Measurements from ENCODE around the gene GOLGA1.
"Not testable (repeated sequence)": the region's sequence is repeated elsewhere in the genome, so short reads cannot be mapped to it uniquely, and the experiment has no call there.

DNA sequence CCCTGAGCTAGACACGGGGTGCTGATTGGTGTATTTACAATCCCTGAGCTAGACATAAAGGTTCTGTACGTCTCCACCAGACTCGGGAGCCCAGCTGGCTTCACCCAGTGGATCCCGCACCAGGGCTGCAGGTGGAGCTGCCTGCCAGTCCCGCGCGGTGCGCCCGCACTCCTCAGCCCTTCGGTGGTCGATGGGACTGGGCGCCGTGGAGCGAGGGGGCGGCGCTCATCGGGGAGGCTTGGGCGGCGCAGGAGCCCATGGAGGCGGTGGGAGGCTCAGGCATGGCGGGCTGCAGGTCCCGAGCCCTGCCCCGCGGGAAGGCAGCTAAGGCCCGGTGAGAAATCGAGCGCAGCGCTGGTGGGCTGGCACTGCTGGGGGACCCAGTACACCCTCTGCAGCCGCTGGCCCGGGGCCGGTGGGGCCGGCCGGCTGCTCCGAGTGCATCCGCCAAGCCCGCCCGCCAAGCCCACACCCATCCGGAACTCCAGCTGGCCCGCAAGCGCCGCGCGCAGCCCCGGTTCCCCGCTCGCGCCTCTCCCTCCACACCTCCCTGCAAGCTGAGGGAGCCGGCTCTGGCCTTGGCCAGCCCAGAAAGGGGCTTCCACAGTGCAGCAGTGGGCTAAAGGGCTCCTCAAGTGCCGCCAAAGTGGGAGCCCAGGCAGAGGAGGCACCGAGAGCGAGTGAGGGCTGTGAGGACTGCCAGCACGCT is 102.2 kb downstream of the GOLGA1 start:
- TF ChIP-seq, protein P1, sequence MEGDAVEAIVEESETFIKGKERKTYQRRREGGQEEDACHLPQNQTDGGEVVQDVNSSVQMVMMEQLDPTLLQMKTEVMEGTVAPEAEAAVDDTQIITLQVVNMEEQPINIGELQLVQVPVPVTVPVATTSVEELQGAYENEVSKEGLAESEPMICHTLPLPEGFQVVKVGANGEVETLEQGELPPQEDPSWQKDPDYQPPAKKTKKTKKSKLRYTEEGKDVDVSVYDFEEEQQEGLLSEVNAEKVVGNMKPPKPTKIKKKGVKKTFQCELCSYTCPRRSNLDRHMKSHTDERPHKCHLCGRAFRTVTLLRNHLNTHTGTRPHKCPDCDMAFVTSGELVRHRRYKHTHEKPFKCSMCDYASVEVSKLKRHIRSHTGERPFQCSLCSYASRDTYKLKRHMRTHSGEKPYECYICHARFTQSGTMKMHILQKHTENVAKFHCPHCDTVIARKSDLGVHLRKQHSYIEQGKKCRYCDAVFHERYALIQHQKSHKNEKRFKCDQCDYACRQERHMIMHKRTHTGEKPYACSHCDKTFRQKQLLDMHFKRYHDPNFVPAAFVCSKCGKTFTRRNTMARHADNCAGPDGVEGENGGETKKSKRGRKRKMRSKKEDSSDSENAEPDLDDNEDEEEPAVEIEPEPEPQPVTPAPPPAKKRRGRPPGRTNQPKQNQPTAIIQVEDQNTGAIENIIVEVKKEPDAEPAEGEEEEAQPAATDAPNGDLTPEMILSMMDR (IDR thresholded peaks at IDR 0.05) = not testable (repeated sequence)
- TF ChIP-seq POLR2A, POLR2AphosphoS5 (IDR thresholded peaks at IDR 0.05): not testable (repeated sequence)

All from upper lobe of left lung (tissue), 4 donors.